A549 (cell line): ENCODE results near the gene FNTB. TPM values are rescaled to one million over a fixed set of nuclear protein-coding genes. Genes with fewer than 3 reads are reported as not detected.

Source experiments
- ATAC-seq, 2 experiments: fragments of 200-7000 bp in 1 of 2; fragments of >200 bp in 1 of 2; cut with Nextera tagmentation in 1 of 2; cut with Tn5 transposase in 1 of 2; 3 replicates each; pipeline versions ENCODE4 v1.8.0 to v1.9.1; 2018 to 2020; ENCODE audit warnings: mild to moderate bottlenecking in 1 of 2, moderate library complexity in 1 of 2
- CTCF ChIA-PET: fragments of 300-600 bp; sonication (Branson Sonifier 250); formaldehyde crosslinking; extraction: SDS; loops from one replicate; lab custom pipeline; 2021; ENCODE audit warnings: antibody characterized with exemption, inconsistent platforms; lab: Yijun Ruan, JAX
- POLR2A ChIA-PET: fragments of 350-600 bp; formaldehyde crosslinking; extraction: SDS; loops from one replicate; lab custom pipeline; 2021; ENCODE audit warnings: antibody characterized with exemption, inconsistent platforms; lab: Yijun Ruan, JAX
- DNase-seq, 2 experiments: peaks; one replicate each; pipeline versions ENCODE4 v3.0.0 to v3.0.0-alpha.2; 2011 to 2016; ENCODE audit warnings: low read depth in 1 of 2, low spot score in 1 of 2
- FAIRE-seq: peaks from 2 replicates; lab custom pipeline; 2011; peaks lifted over from hg19 to GRCh38; lab: Jason Lieb, UNC
- H3K27ac ChIP-seq, 2 experiments: fragments of >200 bp; sonication (Bioruptor Twin); formaldehyde crosslinking; 3 replicates each; pipeline ENCODE4 v1.5.1; 2016 to 2017
- H3K4me1 ChIP-seq: fragments of >200 bp; sonication (Bioruptor Twin); formaldehyde crosslinking; 3 replicates; pipeline ENCODE4 v1.6.1; 2016
- H3K4me2 ChIP-seq: fragments of >200 bp; sonication (Bioruptor Twin); formaldehyde crosslinking; 3 replicates; pipeline ENCODE4 v1.6.1; 2016
- H3K4me3 ChIP-seq: fragments of >200 bp; sonication (Bioruptor Twin); formaldehyde crosslinking; 3 replicates; pipeline ENCODE4 v1.5.1; 2016
- H3K9me3 ChIP-seq: fragments of >200 bp; sonication (Bioruptor Twin); formaldehyde crosslinking; 3 replicates; pipeline ENCODE4 v1.6.1; 2016
- ATOH8 ChIP-seq: fragments of 250-450 bp; sonication (Bioruptor Pico); IDR thresholded peaks from 2 replicates; pipeline ENCODE4 v1.5.0; 2020; ENCODE audit warnings: low read depth, mild to moderate bottlenecking, moderate library complexity
- CBX8 ChIP-seq: fragments of 200-600 bp; sonication (generic); IDR thresholded peaks from 2 replicates; pipeline ENCODE4 v1.6.1; 2016
- CEBPB ChIP-seq, 2 experiments: fragments of >200 bp in 1 of 2; sonication (Bioruptor Twin) in 1 of 2; formaldehyde crosslinking in 1 of 2; IDR thresholded peaks; 2 replicates each; pipeline ENCODE4 v1.6.1; 2012 to 2016
- ESRRA ChIP-seq: fragments of 150-350 bp; IDR thresholded peaks from 2 replicates; pipeline ENCODE4 v1.6.1; 2014; ENCODE audit warnings: mild to moderate bottlenecking, low read length, borderline replicate concordance
- HMGXB4 ChIP-seq: fragments of 250-450 bp; sonication (Bioruptor Pico); IDR thresholded peaks from 2 replicates; pipeline ENCODE4 v1.5.0; 2021; ENCODE audit warnings: mild to moderate bottlenecking, moderate library complexity, borderline replicate concordance
- JUN ChIP-seq, 2 experiments: fragments of >200 bp; sonication (Bioruptor Twin); formaldehyde crosslinking; IDR thresholded peaks; 2 replicates in 1 of 2; 3 replicates in 1 of 2; pipeline ENCODE4 v1.6.1; 2016 to 2017
- JUNB ChIP-seq: fragments of >200 bp; sonication (Bioruptor Twin); formaldehyde crosslinking; IDR thresholded peaks from 2 replicates; pipeline ENCODE4 v1.6.1; 2016
- KDM1A ChIP-seq: fragments of 200-600 bp; sonication (generic); IDR thresholded peaks from 2 replicates; pipeline ENCODE4 v1.6.1; 2016; ENCODE audit warnings: low read depth, mild to moderate bottlenecking
- MAFK ChIP-seq: fragments of 450-650 bp; IDR thresholded peaks from 2 replicates; pipeline ENCODE4 v1.6.1; 2014; ENCODE audit not compliant: partially characterized antibody
- MAX ChIP-seq: IDR thresholded peaks from 2 replicates; pipeline ENCODE4 v1.6.1; 2012
- MYC ChIP-seq: IDR thresholded peaks from 2 replicates; pipeline ENCODE4 v1.6.1; 2012; ENCODE audit warnings: mild to moderate bottlenecking, inconsistent platforms, low read length, improper control_type of control experiment, borderline replicate concordance
- PHF8 ChIP-seq: fragments of 200-600 bp; sonication (generic); IDR thresholded peaks from 2 replicates; pipeline ENCODE4 v1.6.1; 2016; ENCODE audit warnings: low read depth, mild to moderate bottlenecking, antibody characterized with exemption, moderate library complexity, borderline replicate concordance
- POLR2A ChIP-seq: IDR thresholded peaks from 2 replicates; pipeline ENCODE4 v1.6.1; 2012; ENCODE audit warnings: mild to moderate bottlenecking, low read length
- RARB ChIP-seq: fragments of 250-450 bp; sonication (Bioruptor Pico); IDR thresholded peaks from 2 replicates; pipeline ENCODE4 v1.8.0; 2021; ENCODE audit warnings: mild to moderate bottlenecking, moderate library complexity
- RCOR1 ChIP-seq: fragments of 150-350 bp; IDR thresholded peaks from 2 replicates; pipeline ENCODE4 v1.6.1; 2014; ENCODE audit warnings: antibody characterized with exemption, low read length, low read depth
- REST ChIP-seq: fragments of 200-600 bp; sonication (generic); IDR thresholded peaks from 2 replicates; pipeline ENCODE4 v1.6.1; 2016; ENCODE audit warnings: antibody characterized with exemption, mild to moderate bottlenecking, moderate library complexity
- USF2 ChIP-seq: fragments of 450-650 bp; IDR thresholded peaks from 2 replicates; pipeline ENCODE4 v1.6.1; 2014; ENCODE audit warnings: antibody characterized with exemption
- ZSCAN20 ChIP-seq: fragments of 250-450 bp; sonication (Bioruptor Pico); IDR thresholded peaks from 2 replicates; pipeline ENCODE4 v1.8.0; 2022; ENCODE audit warnings: mild to moderate bottlenecking, moderate library complexity
- WGBS: methylation state at CpG from one replicate; pipeline ENCODE4 v1.1.6; 2017; ENCODE audit errors: missing lambda C conversion rate; 5-methylcytosine and 5-hydroxymethylcytosine counted together
- polyA plus RNA-seq, 4 experiments: library from polyadenylated mRNA; depleted of rRNA in 3 of 4; stranded (reverse); fragments of >200 nt; fragmentation: RNase III in 1 of 4; extraction: RNeasy Plus Mini Kit Qiagen cat#74134 plus additional on column Dnase treatment in 1 of 4; gene quantifications; 2 replicates in 3 of 4; 3 replicates in 1 of 4; pipeline ENCODE4 v1.2.3, GENCODE V29; 2011 to 2017

FNTB gene
- polyA plus RNA-seq, 2 of the 4 experiments (the other 2 are of a cell fraction): 28.5 to 41.9 TPM

GRCh38 chr14:64956697-64957406 lies 29.8 kb upstream of the FNTB start:
- POLR2A ChIA-PET: interaction anchor here (0.5 kb wide), 1 partner anchor 31 kb away, joined by 3 read pairs; no protein-coding TSS in a partner anchor
- WGBS: 95% methylated on average over 8 of the region's 8 CpGs
- no peak overlapping the region for H3K4me2 ChIP-seq
- TF ChIP-seq ZSCAN20 (CRISPR knock-in tag): no peak
- TF ChIP-seq USF2: no peak
- TF ChIP-seq CBX8: no peak
- TF ChIP-seq MAX: no peak
- no peak for TF ChIP-seq RCOR1
- no peak for TF ChIP-seq PHF8
- TF ChIP-seq ESRRA: no peak
- no peak for TF ChIP-seq KDM1A
- no peak for TF ChIP-seq HMGXB4 (CRISPR knock-in tag)
- no peak for TF ChIP-seq POLR2A
- no peak for TF ChIP-seq ATOH8 (CRISPR knock-in tag)
- no peak for TF ChIP-seq JUNB
- TF ChIP-seq REST: no peak
- TF ChIP-seq CEBPB (IDR thresholded peaks at IDR 0.05): no peak
- TF ChIP-seq JUN (IDR thresholded peaks at IDR 0.05): no peak
- no peak for TF ChIP-seq RARB
- no peak for TF ChIP-seq MAFK
- no peak overlapping the region for H3K27ac ChIP-seq
- ATAC-seq: no peak
- no peak for DNase-seq
- H3K9me3 ChIP-seq: no peaks in the 10 kb centered on the region
- H3K4me1 ChIP-seq: no peaks in the 10 kb centered on the region
- no peak for FAIRE-seq
- no peak overlapping the region for H3K4me3 ChIP-seq
- CTCF ChIA-PET: interaction anchor here (0.7 to 1.8 kb wide), 7 partner anchors 8 to 559 kb away, joined by 3 to 6 read pairs (median 4); no protein-coding TSS in a partner anchor

- TF ChIP-seq JUNB (no peak), MYC (no peak)
- TF ChIP-seq, all 56 proteins: peak for 0
- ChIA-PET POLR2A (no interaction called here), CTCF (interaction anchor here (1.0 to 1.1 kb wide), 2 partner anchors 12 to 29 kb away, joined by 3 to 4 read pairs; partner anchors contain the start of gene FNTB)
- ATAC-seq (no peak), FAIRE-seq (no peak), DNase-seq (no peak)
- H3K4me2 ChIP-seq: no peak overlapping the region
- H3K27ac ChIP-seq: no peak overlapping the region
- no peak overlapping the region for H3K4me3 ChIP-seq
- H3K4me1 ChIP-seq: no peaks in the 10 kb centered on the region
- WGBS: 90% methylated on average over 2 of the region's 2 CpGs
- H3K9me3 ChIP-seq: no peaks in the 10 kb centered on the region
These were observed 28.5 kb upstream of the FNTB start for GRCh38 chr14:64958201-64958600.
